ENCODE measurements around the gene ZNF397. TPM values are rescaled to one million over a fixed set of nuclear protein-coding genes. Genes with fewer than 3 reads are reported as not detected.

Gene ZNF397
- total RNA-seq, 1 donor from 2014 or later = 16.5 TPM

DNA sequence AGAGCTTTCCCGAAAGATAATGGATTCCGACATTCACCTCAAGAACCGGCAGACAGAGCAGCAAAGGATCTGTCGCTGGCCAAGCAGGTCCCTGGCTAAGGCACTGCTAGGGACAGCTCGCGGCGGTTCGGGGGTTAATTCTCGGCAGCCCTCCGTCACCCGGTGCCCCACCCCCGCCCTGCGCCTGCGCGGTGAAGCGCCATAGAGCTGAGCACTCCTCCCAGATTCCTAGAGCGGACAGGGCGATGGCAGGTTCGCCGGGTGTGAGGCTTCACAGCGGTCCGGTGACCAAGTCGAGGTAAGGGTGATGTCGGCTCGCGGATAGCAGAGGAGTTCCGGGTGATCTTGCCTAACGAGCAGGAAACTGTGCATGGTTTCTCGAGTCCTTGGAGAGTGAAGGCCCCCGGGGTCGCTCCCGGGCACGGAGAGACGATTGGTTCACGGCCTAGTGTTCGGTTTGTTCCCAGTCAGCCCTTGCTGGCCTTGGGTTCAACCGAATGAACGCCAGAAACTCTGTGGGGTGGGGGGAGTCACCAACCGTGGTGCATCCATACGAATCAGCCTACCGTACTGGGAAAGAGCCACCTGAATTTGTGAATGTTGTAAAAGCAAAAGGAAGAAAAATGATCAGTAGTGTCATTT, 49.4 kb downstream of the ZNF397 start, which contains the start of gene ZSCAN30:
Gene ZSCAN30 (minus strand): TSS at position 136 of the 642 bp plus-strand sequence. CDS start 25,877 bp downstream, outside the sequence.
- peak; percentile 96 for DNase-seq (ENCODE audit: low read depth)

DNA sequence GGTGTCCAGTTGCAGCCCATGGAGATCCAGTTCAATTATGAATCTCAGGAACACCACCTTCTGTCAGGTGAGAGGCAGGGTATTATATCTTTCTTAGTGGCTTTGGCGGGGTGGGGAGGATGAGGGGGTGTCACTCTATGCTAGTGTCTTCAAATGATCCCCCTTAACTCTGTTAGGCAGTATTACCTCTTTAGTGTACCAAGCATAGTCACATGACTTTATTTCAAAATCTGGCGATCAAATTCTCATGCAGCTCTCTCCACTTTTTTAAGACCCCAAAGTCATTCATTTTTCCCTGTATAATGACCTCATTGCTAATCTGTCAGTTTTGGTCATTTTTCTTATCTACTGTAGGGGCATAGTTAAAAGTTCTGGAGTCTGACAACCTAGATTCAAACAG, 50.3 kb downstream of the ZNF397 start:
- DNase-seq (ENCODE audit: low read depth) = no peak

DNA sequence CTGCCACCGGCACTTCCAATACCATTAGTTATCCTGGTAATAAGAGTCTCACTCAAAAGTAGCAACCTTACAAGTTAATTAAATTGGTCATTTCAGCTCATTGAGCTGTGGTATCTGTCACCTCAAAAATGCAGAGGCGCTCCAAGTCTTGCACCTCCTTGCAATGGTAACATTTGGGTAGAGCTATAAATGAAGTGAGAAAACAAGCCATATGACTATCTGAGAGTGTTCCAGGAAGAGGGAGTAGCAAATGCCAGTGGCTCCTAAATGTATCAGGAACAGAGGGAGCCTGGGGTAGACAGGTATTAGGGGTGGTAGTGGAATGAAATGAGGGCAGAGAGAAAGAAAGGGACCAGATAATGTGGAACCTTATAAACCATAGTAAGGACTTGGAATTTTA, 55.2 kb downstream of the ZNF397 start:
- DNase-seq (ENCODE audit: low read depth) = no peak

DNA sequence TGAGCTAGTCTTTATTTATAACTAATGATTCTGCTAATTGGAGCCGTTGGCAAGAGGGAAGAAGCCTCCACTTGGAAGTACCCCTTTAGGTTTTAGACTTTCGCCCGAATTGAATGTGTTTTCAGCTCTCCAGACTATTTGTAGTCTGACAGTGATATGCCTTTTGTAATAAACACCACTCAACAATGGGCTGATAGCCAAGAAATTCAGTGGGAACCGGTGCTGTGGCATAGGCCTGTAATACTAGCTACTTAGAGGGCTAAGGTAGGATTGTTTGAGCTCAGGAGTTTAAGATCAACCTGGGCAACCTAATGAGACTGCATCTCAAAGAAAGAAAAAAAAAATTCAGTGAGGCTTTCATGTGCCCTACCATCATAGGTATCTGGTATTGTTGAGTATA, 62.8 kb downstream of the ZNF397 start:
- DNase-seq (ENCODE audit: low read depth) = no peak

DNA sequence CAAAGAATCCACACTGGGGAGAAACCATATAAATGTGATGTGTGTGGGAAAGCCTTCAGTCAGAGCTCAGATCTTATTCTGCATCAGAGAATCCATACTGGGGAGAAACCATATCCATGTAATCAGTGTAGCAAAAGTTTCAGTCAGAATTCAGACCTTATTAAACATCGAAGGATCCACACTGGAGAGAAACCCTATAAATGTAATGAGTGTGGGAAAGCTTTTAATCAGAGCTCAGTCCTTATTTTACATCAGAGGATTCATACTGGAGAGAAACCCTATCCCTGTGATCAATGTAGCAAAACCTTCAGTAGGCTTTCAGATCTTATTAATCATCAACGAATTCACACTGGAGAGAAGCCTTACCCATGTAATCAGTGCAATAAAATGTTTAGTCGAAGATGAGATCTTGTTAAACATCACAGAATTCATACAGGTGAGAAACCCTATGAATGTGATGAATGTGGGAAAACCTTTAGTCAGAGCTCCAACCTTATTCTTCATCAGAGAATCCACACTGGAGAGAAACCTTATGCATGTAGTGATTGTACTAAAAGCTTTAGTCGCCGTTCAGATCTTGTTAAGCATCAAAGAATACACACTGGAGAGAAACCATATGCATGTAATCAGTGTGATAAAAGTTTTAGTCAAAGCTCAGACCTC, 65.9 kb downstream of the ZNF397 start:
- DNase-seq (ENCODE audit: low read depth) = peak; percentile 1

Other genes with a start within 250 kb of the ZNF397 start
- 22.7 and 38.2 TPM in 2 replicates for gene MAPRE2, start 199.6 kb upstream of the ZNF397 start, total RNA-seq
- gene ZSCAN30, start 49.2 kb downstream of the ZNF397 start, total RNA-seq = 20.0 and 21.8 TPM in 2 replicates
- gene ZNF24, start 103.4 kb downstream of the ZNF397 start, total RNA-seq = 53.8 and 63.2 TPM in 2 replicates
- gene ZNF396, start 136.3 kb downstream of the ZNF397 start, total RNA-seq = 0.27 and 1.5 TPM in 2 replicates